ENCODE data around the gene BMP2. TPM values are rescaled to one million over a fixed set of nuclear protein-coding genes. Genes with fewer than 3 reads are reported as not detected.

The BMP2 gene
- total RNA-seq, 2 experiments from 2014 or later: not detected

- H3K27me3 ChIP-seq (ENCODE audit: control insufficient read depth in 1 of 2, insufficient read depth in 2 of 2, low read length in 2 of 2): no peaks in the 10 kb centered on the region
- POLR2A ChIA-PET: no interaction called here
- ATAC-seq (ENCODE audit: poor library complexity) (no peak), DNase-seq (no peak)
- Mint-ChIP-seq H3K36me3 (ENCODE audit: low read depth) (no peaks in the 10 kb centered on the region), H3K27ac (no peak overlapping the region), H3K27me3 (peaks cover 4% of the 10 kb centered on the region), H3K4me3 (no peak overlapping the region), H3K9me3 (no peaks in the 10 kb centered on the region), H3K4me1 (ENCODE audit: low read depth) (no peaks in the 10 kb centered on the region)
- H3K4me3 ChIP-seq (ENCODE audit: low read length): no peak overlapping the region
- H3K9me3 ChIP-seq (ENCODE audit: control insufficient read depth in 1 of 2, insufficient read depth in 1 of 2, low read length in 2 of 2): no peaks in the 10 kb centered on the region
- intact Hi-C loops (cut with DNase I, micrococcal nuclease): no loop called here
- no peak overlapping the region for H3K27ac ChIP-seq (ENCODE audit: low read depth in 1 of 2, low read length in 2 of 2)
- CTCF ChIA-PET: no interaction called here
- TF ChIP-seq, protein P1, sequence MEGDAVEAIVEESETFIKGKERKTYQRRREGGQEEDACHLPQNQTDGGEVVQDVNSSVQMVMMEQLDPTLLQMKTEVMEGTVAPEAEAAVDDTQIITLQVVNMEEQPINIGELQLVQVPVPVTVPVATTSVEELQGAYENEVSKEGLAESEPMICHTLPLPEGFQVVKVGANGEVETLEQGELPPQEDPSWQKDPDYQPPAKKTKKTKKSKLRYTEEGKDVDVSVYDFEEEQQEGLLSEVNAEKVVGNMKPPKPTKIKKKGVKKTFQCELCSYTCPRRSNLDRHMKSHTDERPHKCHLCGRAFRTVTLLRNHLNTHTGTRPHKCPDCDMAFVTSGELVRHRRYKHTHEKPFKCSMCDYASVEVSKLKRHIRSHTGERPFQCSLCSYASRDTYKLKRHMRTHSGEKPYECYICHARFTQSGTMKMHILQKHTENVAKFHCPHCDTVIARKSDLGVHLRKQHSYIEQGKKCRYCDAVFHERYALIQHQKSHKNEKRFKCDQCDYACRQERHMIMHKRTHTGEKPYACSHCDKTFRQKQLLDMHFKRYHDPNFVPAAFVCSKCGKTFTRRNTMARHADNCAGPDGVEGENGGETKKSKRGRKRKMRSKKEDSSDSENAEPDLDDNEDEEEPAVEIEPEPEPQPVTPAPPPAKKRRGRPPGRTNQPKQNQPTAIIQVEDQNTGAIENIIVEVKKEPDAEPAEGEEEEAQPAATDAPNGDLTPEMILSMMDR (IDR thresholded peaks at IDR 0.05): no peak
- no peaks in the 10 kb centered on the region for H3K4me1 ChIP-seq (ENCODE audit: insufficient read depth, low read length)
- H3K36me3 ChIP-seq (ENCODE audit: insufficient read depth, low read length): no peaks in the 10 kb centered on the region
Observed at GRCh38 chr20:6786548-6786947, 19.1 kb downstream of the BMP2 start.

- TF ChIP-seq, protein P1 (IDR thresholded peaks at IDR 0.05): no peak
- no peak overlapping the region for H3K4me3 ChIP-seq (ENCODE audit: low read length)
- H3K4me1 Mint-ChIP-seq (ENCODE audit: low read depth): no peaks in the 10 kb centered on the region
- no peak for DNase-seq
- H3K9me3 Mint-ChIP-seq: no peaks in the 10 kb centered on the region
- no peaks in the 10 kb centered on the region for H3K27me3 ChIP-seq (ENCODE audit: control insufficient read depth in 1 of 2, insufficient read depth in 2 of 2, low read length in 2 of 2)
- no peak for ATAC-seq (ENCODE audit: poor library complexity)
- ChIA-PET POLR2A (no interaction called here), CTCF (no interaction called here)
- intact Hi-C loops (cut with DNase I, micrococcal nuclease): no loop called here
- H3K36me3 Mint-ChIP-seq (ENCODE audit: low read depth): no peaks in the 10 kb centered on the region
- no peaks in the 10 kb centered on the region for H3K9me3 ChIP-seq (ENCODE audit: control insufficient read depth in 1 of 2, insufficient read depth in 1 of 2, low read length in 2 of 2)
- no peaks in the 10 kb centered on the region for H3K36me3 ChIP-seq (ENCODE audit: insufficient read depth, low read length)
- H3K27me3 Mint-ChIP-seq: peaks cover 4% of the 10 kb centered on the region
- no peak overlapping the region for H3K27ac Mint-ChIP-seq
- no peak overlapping the region for H3K27ac ChIP-seq (ENCODE audit: low read depth in 1 of 2, low read length in 2 of 2)
- H3K4me3 Mint-ChIP-seq: no peak overlapping the region
- no peaks in the 10 kb centered on the region for H3K4me1 ChIP-seq (ENCODE audit: insufficient read depth, low read length)
Observed at GRCh38 chr20:6792789-6793188, 25.3 kb downstream of the BMP2 start.

DNA sequence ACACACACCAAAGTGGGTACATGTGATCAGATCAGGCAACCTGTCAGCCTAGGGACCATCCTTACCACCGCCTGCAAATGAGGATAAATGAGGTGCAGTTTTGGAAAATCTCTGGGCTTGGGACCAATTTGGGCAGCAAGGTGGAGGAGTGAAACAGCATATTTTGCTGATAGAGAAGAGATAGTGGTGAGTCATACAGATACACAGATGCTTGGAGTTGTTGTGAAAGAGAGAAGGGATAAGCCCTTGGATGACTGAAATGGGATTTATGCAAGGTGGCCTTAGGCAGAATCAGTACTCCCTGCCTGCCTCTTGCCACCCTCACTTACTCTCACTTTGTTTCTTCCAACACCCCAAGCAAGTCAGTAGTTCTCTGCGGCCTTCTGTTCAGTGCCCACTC lies 34.7 kb downstream of the BMP2 start:
- Histone ChIP-seq H3K9me3 (ENCODE audit: control insufficient read depth in 1 of 2, insufficient read depth in 1 of 2, low read length in 2 of 2) (peaks cover 6 to 9% of the 10 kb centered on the region in 2 experiments), H3K27me3 (ENCODE audit: control insufficient read depth in 1 of 2, insufficient read depth in 2 of 2, low read length in 2 of 2) (no peaks in the 10 kb centered on the region), H3K4me3 (ENCODE audit: low read length) (no peak overlapping the region), H3K36me3 (ENCODE audit: insufficient read depth, low read length) (no peaks in the 10 kb centered on the region), H3K27ac (ENCODE audit: low read depth in 1 of 2, low read length in 2 of 2) (no peak overlapping the region), H3K4me1 (ENCODE audit: insufficient read depth, low read length) (no peaks in the 10 kb centered on the region)
- TF ChIP-seq, protein P1 (IDR thresholded peaks at IDR 0.05): no peak
- H3K9me3 Mint-ChIP-seq: peaks cover 10% of the 10 kb centered on the region
- H3K27me3 Mint-ChIP-seq: no peaks in the 10 kb centered on the region
- no peak overlapping the region for H3K4me3 Mint-ChIP-seq
- intact Hi-C loops (cut with DNase I, micrococcal nuclease): loop anchor here in 1 of 2 experiments (10.0 kb wide), 1 partner anchor 63 kb away; no protein-coding TSS in a partner anchor
- no peaks in the 10 kb centered on the region for H3K36me3 Mint-ChIP-seq (ENCODE audit: low read depth)
- CTCF ChIA-PET: no interaction called here
- POLR2A ChIA-PET: no interaction called here
- no peaks in the 10 kb centered on the region for H3K4me1 Mint-ChIP-seq (ENCODE audit: low read depth)
- H3K27ac Mint-ChIP-seq: no peak overlapping the region
- ATAC-seq (ENCODE audit: poor library complexity): no peak
- DNase-seq: no peak

Data from CD4-positive, alpha-beta T cell (primary cell).